IPS DF 4.7 (cell line): ENCODE measurements around the gene MTMR12.
"Not testable (repeated sequence)": the region's sequence is repeated elsewhere in the genome, so short reads cannot be mapped to it uniquely, and the experiment has no call there.

ENCODE experiments used
- DNase-seq: peaks from one replicate; pipeline ENCODE4 v3.0.0-alpha.2; 2013; ENCODE audit warnings: low spot score; ENCODE audit errors: extremely low read depth

Gene MTMR12

DNA sequence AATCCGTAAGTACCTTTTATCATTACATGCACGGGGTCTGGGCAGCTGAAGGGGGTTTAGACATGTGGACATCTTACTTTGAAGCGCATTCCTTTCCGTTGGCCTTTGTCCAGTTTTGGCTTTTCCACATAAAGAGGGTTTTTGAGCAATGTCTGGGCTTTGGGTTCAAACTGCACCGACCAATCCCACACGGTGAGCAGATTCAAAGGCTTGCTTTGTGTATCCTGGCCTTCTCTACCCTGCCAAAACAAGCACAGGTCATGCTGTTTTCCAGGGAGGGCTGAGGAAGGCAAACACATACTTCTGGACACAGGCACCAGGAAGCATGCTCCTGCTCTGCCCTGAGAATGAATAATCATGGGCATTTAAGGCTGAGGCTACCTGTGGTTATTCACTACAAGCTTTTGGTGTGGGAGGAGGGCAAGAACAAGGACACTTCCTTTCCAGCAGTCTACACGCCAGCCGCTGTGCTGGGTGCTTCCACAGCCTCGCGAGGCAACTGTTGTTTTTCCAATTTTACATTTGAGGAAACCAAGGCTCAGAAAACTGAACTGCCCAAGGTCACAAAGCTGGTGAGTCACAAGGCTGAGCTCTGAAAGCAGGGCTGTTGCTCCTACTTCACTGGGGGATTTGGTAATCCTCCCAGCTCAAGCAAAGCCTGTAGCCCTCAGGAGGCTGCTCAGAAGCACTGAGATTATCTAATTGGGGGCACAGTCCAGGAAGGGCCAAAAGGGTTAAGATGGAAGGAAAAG lies 78.9 kb downstream of the MTMR12 start:
- DNase-seq, result no peak

DNA sequence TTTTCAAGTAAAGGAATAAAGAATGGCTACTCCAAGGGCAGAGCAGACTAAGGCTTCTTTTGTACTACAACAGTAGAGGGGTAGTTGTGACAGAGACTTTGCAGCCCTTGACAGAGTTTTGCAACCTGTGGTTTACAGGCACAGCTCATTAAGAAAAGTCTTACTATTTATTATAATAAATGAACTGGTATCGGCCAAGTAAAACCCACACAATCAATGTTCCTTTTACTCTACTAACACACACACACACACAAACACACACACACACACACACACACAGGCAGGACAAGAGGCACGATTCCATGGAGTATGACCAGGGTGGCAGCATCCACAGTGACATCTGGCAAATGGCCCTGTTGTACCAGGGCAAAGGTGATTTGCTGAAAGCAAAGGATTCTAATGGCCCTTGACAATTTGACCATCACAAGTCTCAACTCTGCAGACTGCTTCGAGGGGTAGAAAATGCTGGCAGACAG lies 79.5 kb downstream of the MTMR12 start:
- DNase-seq, result no peak

DNA sequence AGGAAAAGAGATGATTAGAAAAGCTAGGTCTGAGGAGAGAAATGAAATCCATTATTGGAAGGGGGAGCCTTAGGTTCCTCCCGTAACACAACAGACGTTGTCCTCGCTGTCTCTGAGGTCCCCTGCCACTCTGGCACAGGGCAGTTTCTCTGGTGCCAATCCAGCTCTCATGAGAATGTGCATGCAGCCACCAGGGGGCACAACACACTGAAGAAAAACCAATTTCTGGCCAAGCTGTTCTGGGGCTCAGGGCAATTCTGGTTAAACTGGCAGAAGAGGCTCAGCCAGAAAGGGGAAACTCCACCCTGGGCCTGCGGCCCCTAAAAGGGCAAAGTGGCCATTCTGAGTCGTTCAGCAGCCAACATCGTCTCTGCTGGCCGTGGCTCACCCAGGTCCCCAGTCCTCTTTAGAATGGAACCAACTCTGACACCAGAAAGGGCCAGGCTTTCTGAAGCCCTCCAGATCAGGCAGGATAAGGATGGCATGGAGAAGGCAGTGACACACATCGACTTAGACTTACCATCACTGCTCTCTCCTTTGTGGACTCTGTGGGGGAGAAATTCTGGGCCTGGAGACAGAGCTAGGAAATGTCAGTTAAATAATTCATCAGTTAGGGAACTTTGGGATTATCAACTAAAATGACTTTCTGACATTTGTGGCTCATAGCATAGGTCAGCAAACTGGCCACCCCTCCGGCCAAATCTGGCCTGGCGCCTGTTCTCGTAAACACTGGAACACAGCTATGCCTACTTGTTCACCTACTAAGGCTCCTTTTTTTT lies 80.1 kb downstream of the MTMR12 start:
- peak; percentile 28 for DNase-seq

DNA sequence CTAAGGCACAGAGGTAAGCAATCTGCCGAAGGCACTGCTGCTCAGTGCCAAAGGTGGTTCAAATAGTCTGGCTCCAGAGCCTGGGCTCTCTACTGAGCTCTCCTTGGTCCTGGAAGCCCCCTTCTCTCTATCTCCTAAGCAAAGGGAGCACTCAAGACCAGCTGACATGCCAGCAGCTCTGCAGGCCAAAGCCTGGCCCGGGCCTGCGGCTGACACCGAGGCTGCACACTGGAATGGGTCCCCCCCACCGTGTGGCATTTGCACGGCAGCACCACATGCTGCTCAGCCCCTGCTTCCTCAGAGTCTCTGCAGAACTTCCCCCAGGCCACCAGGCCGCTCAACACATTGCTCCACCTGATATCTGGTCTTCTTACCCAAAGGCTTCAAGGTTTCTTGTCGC lies 80.8 kb downstream of the MTMR12 start:
- DNase-seq, result no peak

DNA sequence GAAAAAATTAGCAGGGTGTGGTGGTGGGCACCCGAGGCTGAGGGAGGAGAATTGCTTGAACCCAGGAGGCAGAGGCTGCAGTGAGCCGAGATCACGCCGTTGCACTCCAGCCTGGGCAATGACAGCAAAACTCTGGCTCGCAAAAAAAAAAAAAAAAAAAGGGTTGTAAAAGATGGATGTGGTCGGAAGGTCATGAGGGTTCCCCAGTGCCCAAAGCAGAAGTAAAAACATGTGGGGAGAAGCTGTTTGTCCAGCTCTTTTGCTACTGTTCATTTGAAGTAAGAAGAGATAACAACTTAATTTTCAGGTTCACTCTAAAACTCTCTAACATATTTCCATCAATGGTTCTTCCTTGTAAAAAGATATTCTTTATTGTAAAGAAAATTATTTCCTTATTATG lies 81.5 kb downstream of the MTMR12 start:
- no peak for DNase-seq

DNA sequence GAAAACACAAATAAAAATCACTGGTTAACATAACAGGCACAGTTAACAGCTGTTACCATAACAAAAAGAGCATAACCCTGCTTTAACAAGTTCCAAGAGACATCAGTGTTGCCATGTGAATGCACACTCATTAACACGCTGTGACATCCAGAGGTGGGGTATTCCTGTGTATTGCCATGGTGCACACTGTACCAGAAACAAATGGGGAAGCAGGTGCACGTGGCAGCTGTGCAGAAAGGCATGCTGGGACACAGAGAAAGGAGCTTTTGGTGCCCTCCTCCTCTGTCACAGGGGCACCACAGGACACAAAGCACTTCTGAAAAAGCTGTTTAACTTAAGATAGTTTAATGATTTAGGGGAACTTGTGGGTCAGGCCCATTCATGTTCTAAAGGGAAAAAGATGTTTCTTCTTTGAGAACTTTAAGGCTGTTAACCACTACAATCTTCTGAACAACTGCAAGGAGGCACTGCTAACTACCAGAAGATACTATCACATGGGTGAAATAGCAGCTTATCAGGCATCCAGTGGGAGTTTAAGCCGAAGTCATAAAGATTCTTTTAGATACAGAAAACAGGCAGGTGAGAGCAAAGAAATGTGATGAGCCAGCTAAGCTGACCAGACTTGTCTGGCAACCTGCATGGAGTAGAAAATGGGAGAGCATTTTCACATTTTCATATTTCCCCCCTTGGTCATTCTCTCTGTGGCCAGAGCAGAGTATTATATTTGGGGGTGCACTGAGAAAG lies 82.2 kb downstream of the MTMR12 start:
- DNase-seq, result no peak

GRCh38 chr5:32229586-32229985 lies 83.2 kb downstream of the MTMR12 start:
- DNase-seq, result no peak

GRCh38 chr5:32228816-32229215 lies 83.9 kb downstream of the MTMR12 start:
- no peak for DNase-seq

- DNase-seq, result no peak
These were observed 87.3 kb downstream of the MTMR12 start for GRCh38 chr5:32225445-32225844.

DNA sequence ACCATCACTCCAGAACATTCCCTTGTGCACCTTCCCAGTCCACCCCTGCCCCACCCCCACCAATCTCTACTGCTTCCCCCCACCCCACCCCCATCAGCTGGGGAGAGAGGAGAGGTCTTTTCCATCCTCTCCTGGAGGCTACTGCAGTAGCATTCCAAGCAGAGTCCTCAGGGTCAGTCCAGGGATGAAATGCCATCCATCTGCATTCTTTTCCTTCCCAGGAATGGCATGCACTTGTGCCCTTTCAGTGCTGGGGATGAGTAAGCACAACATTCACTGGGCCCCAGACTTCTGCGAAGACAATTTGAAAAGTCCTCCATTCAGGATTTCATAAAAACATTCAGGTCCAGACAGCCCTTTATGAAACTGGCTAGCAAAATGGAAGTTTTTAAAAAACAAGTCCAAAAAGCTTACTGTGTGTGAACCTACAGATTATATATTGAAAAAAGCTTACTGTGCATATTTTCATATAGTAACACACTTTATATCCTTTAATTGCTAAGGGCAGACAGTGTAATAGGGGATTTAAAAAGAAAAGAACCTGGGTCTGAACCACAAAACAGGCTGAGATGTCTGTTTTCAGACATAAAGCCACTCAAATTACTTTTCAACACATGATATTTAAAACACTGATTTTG lies 88.6 kb downstream of the MTMR12 start:
- peak; percentile 30 for DNase-seq

DNA sequence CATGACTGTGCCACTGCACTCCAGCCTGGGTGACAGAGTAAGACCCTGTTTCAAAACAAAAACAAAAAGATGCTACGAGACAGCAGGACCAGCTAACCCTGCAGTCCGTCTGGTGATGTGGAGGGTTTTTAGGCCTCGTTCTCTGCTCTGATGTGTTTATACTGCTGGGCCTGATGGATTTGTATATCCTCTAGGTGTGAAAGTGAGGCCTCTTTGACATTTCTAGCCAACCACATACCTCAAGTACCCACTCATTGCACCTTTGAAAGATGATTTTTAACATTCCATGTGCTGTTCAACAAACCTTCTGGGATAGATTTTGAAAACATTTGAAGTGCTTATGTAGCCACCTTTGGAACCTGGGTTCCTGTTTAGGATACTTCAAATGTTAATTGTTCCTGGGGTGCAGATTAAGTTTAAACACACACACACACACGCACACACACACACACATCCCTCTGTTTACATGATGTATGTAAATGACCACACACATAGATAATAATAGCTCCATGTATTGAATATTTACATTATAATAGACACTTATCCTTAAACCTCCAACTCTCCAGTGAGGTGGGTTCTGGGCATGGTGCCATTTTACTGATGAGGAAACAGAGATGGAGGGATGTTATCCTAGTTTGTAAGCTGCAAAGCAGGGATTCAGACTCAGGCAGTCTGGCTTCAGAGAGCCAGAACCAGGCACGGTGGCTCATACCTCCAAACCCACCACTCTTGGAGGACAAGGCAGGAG lies 89.8 kb downstream of the MTMR12 start:
- DNase-seq, result no peak

GRCh38 chr5:32217886-32218396 lies 94.8 kb downstream of the MTMR12 start:
- DNase-seq, result no peak

DNA sequence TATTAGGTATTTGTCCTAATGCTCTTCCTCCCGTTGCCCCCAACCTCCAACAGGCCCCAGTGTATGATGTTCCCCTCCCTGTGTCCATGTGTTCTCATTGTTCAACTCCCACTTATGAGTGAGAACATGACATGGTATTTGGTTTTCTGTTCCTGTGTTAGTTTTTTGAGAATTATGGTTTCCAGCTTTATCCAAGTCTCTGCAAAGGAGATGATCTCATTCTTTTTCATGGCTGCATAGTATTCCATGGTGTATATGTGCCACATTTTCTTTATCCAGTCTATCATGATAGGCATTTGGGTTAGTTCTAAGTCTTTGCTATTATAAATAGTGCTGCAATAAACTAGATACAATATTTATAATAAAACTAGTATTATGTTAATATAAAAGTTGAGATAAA lies 98.4 kb downstream of the MTMR12 start:
- not testable (repeated sequence) for DNase-seq

DNA sequence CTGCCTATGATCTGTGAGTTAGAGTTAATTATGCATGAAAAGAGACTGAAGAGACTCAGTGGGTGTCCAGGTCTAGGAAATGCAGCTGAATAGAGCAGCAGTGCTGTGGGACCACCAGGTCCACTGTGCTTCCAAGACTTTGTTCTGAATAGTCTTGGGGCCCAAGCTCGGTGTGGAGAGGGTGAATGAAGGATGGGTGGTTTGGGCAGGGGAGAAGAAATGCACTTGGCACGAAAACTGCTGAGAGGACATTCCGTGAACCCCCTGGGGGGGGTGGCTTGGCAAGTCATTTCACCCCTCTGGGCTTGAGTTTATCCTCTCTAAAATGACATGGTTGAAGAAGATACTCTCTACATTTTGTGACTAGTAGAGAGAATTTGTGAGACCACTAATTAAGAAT lies 102.6 kb downstream of the MTMR12 start:
- no peak for DNase-seq

GRCh38 chr5:32208837-32209236 lies 103.9 kb downstream of the MTMR12 start:
- not testable (repeated sequence) for DNase-seq

GRCh38 chr5:32207355-32207634 lies 105.4 kb downstream of the MTMR12 start:
- no peak for DNase-seq

- no peak for DNase-seq
These were observed 106.0 kb downstream of the MTMR12 start for GRCh38 chr5:32206509-32207354.

- DNase-seq, result no peak
These were observed 106.7 kb downstream of the MTMR12 start for GRCh38 chr5:32206053-32206452.

GRCh38 chr5:32202394-32202793 lies 110.3 kb downstream of the MTMR12 start:
- no peak for DNase-seq
